ENCODE results near the gene KIF2A. TPM values are rescaled to one million over a fixed set of nuclear protein-coding genes. Genes with fewer than 3 reads are reported as not detected.

KIF2A gene
- total RNA-seq, 1 experiment from 2014 or later = 42.9 TPM

DNA sequence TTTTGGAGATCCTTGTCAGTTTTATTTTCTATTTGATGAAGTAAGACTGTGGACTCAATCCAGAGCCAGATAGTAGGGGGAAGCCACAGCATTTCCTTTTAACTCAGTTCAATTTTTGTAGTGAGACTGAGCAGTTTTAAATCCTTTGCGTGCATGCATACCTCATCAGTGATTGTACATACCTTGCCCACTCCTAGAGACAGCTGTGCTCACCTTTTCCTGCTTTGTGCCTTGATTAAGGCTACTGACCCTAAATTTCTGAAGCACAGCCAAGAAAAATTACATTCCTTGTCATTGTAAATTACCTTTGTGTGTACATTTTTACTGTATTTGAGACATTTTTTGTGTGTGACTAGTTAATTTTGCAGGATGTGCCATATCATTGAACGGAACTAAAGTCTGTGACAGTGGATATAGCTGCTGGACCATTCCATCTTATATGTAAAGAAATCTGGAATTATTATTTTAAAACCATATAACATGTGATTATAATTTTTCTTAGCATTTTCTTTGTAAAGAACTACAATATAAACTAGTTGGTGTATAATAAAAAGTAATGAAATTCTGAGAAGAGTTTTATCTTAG is 79.9 kb downstream of the KIF2A start:
- no peak for TF ChIP-seq ZNF274 (IDR thresholded peaks at IDR 0.05; ENCODE audit: low read depth, low read length)
- TF ChIP-seq, protein P1, sequence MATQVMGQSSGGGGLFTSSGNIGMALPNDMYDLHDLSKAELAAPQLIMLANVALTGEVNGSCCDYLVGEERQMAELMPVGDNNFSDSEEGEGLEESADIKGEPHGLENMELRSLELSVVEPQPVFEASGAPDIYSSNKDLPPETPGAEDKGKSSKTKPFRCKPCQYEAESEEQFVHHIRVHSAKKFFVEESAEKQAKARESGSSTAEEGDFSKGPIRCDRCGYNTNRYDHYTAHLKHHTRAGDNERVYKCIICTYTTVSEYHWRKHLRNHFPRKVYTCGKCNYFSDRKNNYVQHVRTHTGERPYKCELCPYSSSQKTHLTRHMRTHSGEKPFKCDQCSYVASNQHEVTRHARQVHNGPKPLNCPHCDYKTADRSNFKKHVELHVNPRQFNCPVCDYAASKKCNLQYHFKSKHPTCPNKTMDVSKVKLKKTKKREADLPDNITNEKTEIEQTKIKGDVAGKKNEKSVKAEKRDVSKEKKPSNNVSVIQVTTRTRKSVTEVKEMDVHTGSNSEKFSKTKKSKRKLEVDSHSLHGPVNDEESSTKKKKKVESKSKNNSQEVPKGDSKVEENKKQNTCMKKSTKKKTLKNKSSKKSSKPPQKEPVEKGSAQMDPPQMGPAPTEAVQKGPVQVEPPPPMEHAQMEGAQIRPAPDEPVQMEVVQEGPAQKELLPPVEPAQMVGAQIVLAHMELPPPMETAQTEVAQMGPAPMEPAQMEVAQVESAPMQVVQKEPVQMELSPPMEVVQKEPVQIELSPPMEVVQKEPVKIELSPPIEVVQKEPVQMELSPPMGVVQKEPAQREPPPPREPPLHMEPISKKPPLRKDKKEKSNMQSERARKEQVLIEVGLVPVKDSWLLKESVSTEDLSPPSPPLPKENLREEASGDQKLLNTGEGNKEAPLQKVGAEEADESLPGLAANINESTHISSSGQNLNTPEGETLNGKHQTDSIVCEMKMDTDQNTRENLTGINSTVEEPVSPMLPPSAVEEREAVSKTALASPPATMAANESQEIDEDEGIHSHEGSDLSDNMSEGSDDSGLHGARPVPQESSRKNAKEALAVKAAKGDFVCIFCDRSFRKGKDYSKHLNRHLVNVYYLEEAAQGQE (IDR thresholded peaks at IDR 0.05; ENCODE audit: low read depth) = no peak
- TF ChIP-seq, protein P2, sequence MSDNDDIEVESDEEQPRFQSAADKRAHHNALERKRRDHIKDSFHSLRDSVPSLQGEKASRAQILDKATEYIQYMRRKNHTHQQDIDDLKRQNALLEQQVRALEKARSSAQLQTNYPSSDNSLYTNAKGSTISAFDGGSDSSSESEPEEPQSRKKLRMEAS (IDR thresholded peaks at IDR 0.05) = no peak
- no peak for TF ChIP-seq EZH2 (IDR thresholded peaks at IDR 0.05)
- TF ChIP-seq ELF1 (IDR thresholded peaks at IDR 0.05; ENCODE audit: borderline replicate concordance, low read depth) = no peak
- TF ChIP-seq, protein P3, sequence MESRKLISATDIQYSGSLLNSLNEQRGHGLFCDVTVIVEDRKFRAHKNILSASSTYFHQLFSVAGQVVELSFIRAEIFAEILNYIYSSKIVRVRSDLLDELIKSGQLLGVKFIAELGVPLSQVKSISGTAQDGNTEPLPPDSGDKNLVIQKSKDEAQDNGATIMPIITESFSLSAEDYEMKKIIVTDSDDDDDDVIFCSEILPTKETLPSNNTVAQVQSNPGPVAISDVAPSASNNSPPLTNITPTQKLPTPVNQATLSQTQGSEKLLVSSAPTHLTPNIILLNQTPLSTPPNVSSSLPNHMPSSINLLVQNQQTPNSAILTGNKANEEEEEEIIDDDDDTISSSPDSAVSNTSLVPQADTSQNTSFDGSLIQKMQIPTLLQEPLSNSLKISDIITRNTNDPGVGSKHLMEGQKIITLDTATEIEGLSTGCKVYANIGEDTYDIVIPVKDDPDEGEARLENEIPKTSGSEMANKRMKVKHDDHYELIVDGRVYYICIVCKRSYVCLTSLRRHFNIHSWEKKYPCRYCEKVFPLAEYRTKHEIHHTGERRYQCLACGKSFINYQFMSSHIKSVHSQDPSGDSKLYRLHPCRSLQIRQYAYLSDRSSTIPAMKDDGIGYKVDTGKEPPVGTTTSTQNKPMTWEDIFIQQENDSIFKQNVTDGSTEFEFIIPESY (IDR thresholded peaks at IDR 0.05; ENCODE audit: extremely low read depth, insufficient replicate concordance, low read length) = no peak
- intact Hi-C loops (cut with micrococcal nuclease) = no loop called here
- no peaks in the 10 kb centered on the region for H3K9me3 ChIP-seq (ENCODE audit: control insufficient read depth in 1 of 2, insufficient read depth in 1 of 2, low read depth in 1 of 2, low read length in 2 of 2)
- H3K4me3 ChIP-seq (replicated peaks in 1 of 2; ENCODE audit: low read depth in 1 of 2, low read length in 2 of 2) = no peak overlapping the region
- no peak overlapping the region for H3K9ac ChIP-seq (ENCODE audit: low read length)
- H4K20me1 ChIP-seq (ENCODE audit: insufficient read depth) = 0 out of 2 replicates have a peak, but pooled peaks cover 4% of the 10 kb centered on the region
- RAD21 ChIA-PET (ENCODE audit: low non-redundant PET in 1 of 2, low total read pairs in 2 of 2, uncharacterized antibody in 2 of 2, unreplicated experiment in 2 of 2) = no interaction called here
- no peak overlapping the region for H2AFZ ChIP-seq (ENCODE audit: low read depth, low read length, poor library complexity, severe bottlenecking)
- H3K4me1 ChIP-seq (ENCODE audit: control insufficient read depth in 1 of 2, insufficient read depth in 2 of 2, low read length in 2 of 2) = no peaks in the 10 kb centered on the region
- H3K4me2 ChIP-seq (ENCODE audit: low read length) = no peak overlapping the region
- no peaks in the 10 kb centered on the region for H3K27me3 ChIP-seq (ENCODE audit: insufficient read depth, low read length)
- ATAC-seq (no peak; the same call in 1 of the 2 replicates), DNase-seq (ENCODE audit: low read depth, low spot score) (no peak)
- CTCF ChIA-PET = no interaction called here
- H3K79me2 ChIP-seq (ENCODE audit: insufficient read depth, low read length) = no peaks in the 10 kb centered on the region; the same call in 1 of the 2 replicates
- no peak overlapping the region for H3K27ac ChIP-seq (ENCODE audit: low read depth, low read length)
- H3K9me2 ChIP-seq (ENCODE audit: insufficient read depth) = no peaks in the 10 kb centered on the region
- POLR2A ChIA-PET = interaction anchor here (3.1 kb wide), 1 partner anchor 18 kb away, joined by 8 read pairs; the partner anchor contains the start of gene DIMT1
- TSS peak; percentile 21 for BruUV-seq (replicated peaks)
- peaks cover 36 to 42% of the 10 kb centered on the region in 2 experiments; a peak in 3 of 4 replicates for H3K36me3 ChIP-seq (ENCODE audit: control insufficient read depth in 1 of 2, insufficient read depth in 2 of 2, low read length in 2 of 2)

Measured in HCT116 (cell line).